HL-60 (cell line): Measurements from ENCODE around the gene GDAP1L1.

ENCODE experiments used
- TF ChIP-seq, protein P1 (sequence below): IDR thresholded peaks from one replicate; pipeline ENCODE4 v1.5.1; 2011; ENCODE audit warnings: low read length, control low read depth, inconsistent platforms; ENCODE audit not compliant: insufficient read depth
- TF ChIP-seq, protein P2 (sequence below): IDR thresholded peaks from 2 replicates; pipeline ENCODE4 v1.6.1; 2012; ENCODE audit warnings: low read depth; ENCODE audit not compliant: insufficient replicate concordance

DNA sequence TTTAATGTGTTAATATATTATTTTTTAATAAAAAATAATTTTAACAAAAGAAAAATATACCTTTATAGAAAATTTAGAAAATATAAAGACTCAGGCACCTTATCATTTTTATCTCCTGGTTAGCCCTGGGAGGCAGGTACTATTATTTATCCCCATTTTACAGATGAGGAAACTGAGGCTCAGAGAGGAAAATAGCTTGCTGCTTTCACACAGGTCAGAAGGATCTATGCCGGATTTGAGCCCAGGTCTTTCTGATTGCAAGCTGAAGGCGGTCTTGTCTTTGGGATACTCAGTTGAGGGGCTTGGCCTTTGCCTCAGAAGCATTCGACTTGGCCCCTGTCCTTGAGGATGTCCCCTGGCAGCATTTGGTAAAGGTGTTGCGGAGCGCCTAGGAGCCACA, 25.1 kb upstream of the GDAP1L1 start:
- TF ChIP-seq, protein P1, sequence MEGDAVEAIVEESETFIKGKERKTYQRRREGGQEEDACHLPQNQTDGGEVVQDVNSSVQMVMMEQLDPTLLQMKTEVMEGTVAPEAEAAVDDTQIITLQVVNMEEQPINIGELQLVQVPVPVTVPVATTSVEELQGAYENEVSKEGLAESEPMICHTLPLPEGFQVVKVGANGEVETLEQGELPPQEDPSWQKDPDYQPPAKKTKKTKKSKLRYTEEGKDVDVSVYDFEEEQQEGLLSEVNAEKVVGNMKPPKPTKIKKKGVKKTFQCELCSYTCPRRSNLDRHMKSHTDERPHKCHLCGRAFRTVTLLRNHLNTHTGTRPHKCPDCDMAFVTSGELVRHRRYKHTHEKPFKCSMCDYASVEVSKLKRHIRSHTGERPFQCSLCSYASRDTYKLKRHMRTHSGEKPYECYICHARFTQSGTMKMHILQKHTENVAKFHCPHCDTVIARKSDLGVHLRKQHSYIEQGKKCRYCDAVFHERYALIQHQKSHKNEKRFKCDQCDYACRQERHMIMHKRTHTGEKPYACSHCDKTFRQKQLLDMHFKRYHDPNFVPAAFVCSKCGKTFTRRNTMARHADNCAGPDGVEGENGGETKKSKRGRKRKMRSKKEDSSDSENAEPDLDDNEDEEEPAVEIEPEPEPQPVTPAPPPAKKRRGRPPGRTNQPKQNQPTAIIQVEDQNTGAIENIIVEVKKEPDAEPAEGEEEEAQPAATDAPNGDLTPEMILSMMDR = no peak
- TF ChIP-seq, protein P2, sequence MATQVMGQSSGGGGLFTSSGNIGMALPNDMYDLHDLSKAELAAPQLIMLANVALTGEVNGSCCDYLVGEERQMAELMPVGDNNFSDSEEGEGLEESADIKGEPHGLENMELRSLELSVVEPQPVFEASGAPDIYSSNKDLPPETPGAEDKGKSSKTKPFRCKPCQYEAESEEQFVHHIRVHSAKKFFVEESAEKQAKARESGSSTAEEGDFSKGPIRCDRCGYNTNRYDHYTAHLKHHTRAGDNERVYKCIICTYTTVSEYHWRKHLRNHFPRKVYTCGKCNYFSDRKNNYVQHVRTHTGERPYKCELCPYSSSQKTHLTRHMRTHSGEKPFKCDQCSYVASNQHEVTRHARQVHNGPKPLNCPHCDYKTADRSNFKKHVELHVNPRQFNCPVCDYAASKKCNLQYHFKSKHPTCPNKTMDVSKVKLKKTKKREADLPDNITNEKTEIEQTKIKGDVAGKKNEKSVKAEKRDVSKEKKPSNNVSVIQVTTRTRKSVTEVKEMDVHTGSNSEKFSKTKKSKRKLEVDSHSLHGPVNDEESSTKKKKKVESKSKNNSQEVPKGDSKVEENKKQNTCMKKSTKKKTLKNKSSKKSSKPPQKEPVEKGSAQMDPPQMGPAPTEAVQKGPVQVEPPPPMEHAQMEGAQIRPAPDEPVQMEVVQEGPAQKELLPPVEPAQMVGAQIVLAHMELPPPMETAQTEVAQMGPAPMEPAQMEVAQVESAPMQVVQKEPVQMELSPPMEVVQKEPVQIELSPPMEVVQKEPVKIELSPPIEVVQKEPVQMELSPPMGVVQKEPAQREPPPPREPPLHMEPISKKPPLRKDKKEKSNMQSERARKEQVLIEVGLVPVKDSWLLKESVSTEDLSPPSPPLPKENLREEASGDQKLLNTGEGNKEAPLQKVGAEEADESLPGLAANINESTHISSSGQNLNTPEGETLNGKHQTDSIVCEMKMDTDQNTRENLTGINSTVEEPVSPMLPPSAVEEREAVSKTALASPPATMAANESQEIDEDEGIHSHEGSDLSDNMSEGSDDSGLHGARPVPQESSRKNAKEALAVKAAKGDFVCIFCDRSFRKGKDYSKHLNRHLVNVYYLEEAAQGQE = no peak
